Fibroblast of pulmonary artery (primary cell): ENCODE measurements around the gene MROH2A.

Source experiments
- DNase-seq: peaks from one replicate; pipeline ENCODE4 v3.0.0-alpha.2; 2010; ENCODE audit warnings: low read depth
- H3K4me3 ChIP-seq: replicated peaks from 2 replicates; pipeline ENCODE4 v1.5.1; 2011; ENCODE audit warnings: low read depth, mild to moderate bottlenecking, control low read depth, low read length, moderate library complexity
- TF ChIP-seq, protein P1 (sequence below): IDR thresholded peaks from 2 replicates; pipeline ENCODE4 v1.5.1; 2011; ENCODE audit warnings: mild to moderate bottlenecking, control low read depth, low read length, inconsistent platforms; ENCODE audit errors: missing control alignments

The MROH2A gene

DNA sequence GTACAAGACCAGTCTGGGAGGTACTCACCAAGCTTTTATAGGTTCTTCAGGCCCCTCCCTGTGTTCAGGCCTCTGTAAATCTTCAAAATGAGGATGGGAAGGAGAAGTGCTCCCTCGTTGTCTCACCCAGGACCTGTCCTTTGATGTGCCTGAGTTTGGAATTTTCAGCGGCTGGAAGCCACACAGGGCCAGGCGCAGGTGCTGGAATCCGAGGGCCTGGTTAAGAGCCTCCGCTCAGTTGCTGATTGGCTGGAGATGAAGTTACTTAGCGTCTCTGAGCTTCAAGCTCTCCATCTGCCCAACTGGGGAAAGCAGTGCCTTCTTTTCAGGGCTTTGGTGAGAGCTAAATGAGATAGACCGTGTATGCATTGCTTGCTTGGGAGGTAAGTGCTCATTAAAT, 46.2 kb downstream of the MROH2A start:
- TF ChIP-seq, protein P1, sequence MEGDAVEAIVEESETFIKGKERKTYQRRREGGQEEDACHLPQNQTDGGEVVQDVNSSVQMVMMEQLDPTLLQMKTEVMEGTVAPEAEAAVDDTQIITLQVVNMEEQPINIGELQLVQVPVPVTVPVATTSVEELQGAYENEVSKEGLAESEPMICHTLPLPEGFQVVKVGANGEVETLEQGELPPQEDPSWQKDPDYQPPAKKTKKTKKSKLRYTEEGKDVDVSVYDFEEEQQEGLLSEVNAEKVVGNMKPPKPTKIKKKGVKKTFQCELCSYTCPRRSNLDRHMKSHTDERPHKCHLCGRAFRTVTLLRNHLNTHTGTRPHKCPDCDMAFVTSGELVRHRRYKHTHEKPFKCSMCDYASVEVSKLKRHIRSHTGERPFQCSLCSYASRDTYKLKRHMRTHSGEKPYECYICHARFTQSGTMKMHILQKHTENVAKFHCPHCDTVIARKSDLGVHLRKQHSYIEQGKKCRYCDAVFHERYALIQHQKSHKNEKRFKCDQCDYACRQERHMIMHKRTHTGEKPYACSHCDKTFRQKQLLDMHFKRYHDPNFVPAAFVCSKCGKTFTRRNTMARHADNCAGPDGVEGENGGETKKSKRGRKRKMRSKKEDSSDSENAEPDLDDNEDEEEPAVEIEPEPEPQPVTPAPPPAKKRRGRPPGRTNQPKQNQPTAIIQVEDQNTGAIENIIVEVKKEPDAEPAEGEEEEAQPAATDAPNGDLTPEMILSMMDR: no peak
- DNase-seq: no peak

DNA sequence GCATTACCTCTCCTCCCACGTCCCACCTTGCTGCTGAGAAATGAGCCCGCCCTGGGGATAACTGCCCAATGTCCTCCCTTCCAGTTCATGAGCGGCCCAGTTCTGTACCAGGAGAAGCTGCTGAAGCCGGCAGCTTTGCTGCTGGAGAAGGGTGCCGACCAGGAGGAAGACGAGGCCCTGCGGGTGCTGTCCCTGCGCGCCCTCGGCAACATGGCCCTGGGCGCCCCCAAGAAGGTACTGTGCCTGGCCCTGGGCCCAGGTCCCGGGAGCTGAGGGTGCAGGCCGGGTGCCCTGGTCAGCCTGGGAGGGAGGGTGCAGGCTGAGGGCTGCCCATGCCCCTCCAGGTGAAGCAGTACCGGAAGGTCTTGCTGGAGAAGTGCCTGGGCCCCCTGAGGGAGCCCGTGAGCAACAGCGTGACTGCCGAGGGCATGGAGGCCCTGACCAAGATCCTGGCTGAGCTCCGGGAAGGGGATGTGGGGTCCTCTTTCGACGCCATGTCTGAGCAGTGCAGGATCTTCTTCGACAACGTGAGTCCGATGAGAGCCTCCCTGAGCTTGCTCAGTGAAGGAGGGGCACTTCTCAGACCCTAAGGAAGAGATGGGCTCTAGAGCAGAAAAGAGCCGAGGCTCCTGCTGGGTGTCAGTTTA, 50.5 kb downstream of the MROH2A start:
- DNase-seq: no peak
- no peak overlapping the region for H3K4me3 ChIP-seq
- TF ChIP-seq, protein P1: no peak

More for the DNA sequence above, 46.2 kb downstream of the MROH2A start:
- H3K4me3 ChIP-seq: no peak overlapping the region

DNA sequence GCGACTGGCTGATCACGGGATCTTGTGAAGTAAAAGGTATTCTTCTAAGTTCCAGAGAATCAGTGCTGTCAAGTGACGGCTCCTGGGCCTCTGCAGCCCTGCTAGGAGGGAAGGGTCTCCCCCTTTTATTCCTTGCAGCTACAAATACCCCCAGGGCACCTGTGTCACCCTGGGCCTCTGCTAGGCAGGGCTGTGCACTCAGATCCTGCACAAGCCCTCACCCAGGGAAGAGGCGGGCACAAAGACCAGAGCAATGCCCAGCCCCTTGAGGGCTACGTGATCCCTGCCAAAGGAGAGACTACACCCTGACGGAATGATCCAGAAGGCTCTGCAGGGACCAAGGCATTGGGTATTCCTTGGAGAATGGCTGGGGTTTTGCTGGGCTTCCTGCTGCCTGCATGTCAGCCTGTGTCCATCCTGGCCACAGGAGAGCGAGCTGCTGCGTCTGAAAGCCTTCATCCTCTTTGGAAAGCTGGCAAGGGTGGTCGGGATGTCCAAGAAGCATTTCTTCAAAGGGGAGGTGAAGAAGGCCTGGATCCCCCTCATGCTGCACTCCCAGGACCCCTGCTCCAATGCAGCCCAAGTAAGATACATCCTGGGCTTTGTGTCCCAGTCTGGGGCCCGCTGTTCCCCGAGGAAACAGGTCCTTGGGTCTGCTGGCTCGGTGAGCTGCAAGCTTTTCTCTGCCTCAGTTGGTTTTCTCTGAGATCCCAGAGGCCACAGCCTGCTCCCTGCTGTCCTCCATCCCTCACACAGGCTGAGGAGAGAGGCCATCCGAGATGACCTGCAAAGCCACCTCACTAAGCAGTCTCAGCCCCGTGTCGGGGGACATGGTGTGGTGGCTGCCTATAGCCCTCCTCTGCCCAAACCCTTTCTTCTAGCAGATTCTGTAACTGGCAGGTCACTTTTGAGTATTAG, 51.3 kb downstream of the MROH2A start:
- no peak overlapping the region for H3K4me3 ChIP-seq
- TF ChIP-seq, protein P1: no peak
- no peak for DNase-seq

DNA sequence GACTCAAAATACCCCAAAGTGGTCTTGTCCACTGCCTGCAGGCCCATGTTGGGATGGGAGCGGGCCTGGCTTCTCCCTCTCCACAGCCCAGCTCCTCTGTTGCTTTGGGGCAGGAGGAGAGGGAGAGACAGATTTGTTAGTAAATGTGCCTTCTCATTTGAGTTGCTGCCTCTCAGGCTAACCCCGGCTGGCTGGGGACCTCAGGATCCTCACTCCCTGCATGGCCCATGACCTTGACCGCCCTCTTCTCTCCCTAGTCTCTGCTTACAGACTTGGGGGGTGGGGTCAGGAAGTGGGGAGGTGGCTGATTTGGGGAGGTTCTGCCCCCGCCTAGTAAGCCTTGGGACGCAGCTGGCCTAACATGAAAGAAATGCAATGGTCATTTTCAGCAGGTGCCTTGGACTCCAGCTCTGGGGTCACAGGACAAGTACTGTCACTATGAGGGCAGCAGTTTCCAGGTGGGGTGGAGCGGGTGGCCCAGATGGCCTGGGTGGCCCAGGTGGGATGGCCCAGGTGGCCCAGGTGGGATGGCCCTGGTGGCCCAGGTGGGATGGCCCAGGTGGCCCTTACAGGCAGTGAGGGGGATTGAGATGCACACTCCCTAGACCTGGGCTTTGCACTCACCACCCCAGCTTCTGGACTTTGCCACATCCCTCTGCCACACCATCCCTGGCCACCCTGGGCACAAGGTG, 52.1 kb downstream of the MROH2A start:
- no peak for DNase-seq
- TF ChIP-seq, protein P1: no peak
- H3K4me3 ChIP-seq: no peak overlapping the region

DNA sequence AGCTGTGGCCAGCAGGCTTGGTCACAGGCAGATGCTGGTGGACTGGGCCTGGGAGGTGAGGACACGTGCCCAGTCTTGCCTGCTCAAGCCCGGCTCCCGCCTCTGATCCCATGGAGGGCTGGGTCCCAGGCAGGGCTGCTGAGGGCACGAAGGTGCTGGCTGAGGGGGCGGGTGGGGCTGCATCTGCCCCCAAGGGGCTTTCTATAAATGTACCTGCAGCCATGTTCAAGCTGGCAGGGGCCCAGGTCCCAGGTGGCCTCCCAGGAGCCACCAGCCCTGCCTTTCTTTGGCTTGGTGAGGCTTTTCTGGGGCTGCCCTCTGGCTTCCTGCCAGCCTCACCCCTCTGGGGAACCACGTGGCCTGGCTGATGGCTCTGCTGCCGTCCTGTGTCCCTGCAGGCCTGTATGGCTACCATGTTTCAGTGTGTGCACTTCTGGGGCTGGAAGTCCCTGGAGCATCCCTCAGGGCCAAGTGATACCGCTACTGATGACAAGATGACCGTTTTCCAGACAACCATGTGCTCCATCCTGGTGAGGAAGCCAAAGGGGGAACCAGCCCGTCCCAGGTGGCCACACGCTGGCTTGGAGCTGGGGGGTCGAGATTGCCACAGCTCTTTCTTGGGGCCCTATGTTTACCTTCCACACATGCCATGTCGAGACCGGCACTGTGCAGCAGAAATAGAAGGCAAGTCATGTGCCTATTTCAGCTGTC, 53.0 kb downstream of the MROH2A start:
- TF ChIP-seq, protein P1: no peak
- DNase-seq: no peak
- no peak overlapping the region for H3K4me3 ChIP-seq

DNA sequence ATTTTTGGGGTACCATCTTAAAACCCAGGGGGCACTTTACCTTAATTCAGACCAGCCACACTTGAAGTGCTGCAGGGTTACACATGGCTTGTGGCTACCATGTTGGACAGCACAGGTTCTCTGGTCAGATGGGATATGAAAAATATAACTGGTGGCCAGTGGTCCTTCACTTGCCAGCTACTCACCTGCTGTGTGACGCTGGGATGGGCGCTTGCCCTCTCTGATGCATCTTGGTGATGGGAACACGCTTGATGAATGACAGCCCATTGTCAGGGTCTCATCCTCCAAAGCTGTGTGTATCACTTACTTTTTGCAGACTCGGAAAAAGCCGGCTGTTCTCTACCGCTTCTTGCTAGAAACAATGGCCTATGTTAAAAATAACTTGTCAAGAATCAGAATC, 53.7 kb downstream of the MROH2A start:
- DNase-seq: no peak
- no peak overlapping the region for H3K4me3 ChIP-seq
- TF ChIP-seq, protein P1: no peak
